Skin of body (tissue), 2 donors: ENCODE results near the gene ZNF860. TPM values are rescaled to one million over a fixed set of nuclear protein-coding genes. Genes with fewer than 3 reads are reported as not detected.

Experiments
- DNase-seq: peaks from one replicate; lab custom pipeline; 2025; lab: John Stamatoyannopoulos, UW
- total RNA-seq: library from RNA; depleted of rRNA; stranded (reverse); fragments of >200 nt; gene quantifications from one replicate; pipeline ENCODE4 v1.2.3, GENCODE V29; 2014

The ZNF860 gene
- total RNA-seq: 0.89 TPM

DNA sequence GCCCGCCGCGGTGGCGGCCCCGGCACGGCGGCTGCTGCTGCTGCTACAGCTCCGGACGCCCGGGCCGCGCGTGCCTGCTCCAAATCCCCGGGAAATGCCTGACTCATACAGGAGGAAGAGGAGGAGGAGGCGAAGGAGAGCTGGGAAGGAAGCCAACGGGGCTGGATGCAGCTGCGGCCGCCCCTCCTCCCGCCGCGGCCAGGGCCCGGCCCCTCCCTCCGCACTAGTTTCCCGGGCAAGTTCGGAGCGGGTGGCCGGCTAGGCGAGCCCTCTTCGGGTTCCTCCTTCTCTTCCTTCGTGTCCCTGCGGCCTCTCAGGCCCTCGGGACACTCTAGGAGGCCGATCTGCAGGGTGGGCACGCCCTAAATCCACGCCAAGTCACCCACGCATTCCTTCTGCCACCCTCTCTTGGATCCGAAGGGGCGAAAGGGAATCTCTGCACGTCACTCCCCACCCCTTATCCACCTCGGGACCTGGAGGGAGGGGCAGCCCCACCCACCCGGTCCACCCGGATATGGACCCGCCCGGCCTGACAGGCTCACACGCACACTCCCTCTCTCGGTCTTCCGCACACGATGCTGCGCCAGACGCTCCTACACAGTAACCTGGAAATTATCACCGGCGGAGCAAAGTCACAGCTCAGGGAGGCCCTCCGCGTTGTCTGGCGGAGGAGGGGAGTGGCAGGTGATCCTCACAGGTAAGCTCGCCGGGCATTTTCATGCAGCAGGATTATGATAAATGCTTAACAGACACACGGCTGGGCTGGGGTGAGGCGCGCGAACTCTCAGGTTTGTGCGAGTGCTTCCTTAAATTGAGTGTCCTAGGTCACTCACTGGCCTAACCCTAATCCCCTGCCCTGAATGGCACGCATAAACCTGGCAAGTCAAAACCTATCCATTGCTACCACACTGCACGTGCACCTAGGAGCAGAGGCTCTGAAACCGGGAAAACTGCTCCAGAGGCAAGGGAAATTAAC, at the start of gene ZNF860, which contains the start of gene OSBPL10:
ZNF860 (plus strand) TSS at position 545 of the 976 bp plus-strand sequence. CDS start 7,330 bp downstream, outside the sequence.
OSBPL10 (minus strand) TSS at position 57 of the 976 bp plus-strand sequence. CDS start 83 bp downstream, outside the sequence.
- DNase-seq: peak; percentile 75

DNA sequence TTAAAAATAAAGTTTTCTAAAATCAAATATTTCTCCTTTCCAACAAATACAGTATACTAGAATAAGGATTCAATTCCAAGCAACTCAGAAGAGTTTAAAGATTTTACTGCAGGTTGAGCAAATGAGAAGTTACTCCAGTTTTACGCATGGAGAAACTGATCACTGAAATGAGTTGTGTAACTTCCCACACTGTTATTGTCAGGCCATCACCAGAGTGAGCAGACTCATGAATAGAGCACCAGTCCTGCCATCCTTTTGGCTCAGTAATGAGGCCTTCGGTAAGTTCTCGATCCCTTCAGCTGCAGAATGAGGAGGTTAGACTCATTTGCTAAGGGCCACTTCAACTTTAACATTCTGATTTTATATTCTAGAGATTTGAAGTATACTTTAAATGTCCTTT, 48.6 kb upstream of the ZNF860 start:
- no peak for DNase-seq

DNA sequence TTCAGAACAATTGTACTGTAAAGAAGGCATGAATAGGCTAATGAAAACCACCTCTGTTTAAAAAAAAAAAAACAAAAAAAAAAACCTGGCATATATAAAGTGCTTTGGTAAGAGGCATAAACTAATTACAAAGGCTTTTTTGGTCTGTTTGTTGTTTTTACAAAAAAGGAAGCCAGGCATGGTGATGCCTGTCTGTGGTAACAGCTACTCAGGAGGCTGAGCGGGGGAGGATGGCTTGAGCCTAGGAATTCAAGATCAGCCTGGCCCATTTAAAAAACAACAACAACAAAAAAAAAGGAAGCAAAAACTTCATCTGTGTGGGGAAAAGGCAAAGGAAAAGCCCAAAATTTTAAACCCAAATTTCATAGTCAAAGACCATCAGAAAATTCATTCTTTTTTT, 47.5 kb upstream of the ZNF860 start:
- DNase-seq: no peak

DNA sequence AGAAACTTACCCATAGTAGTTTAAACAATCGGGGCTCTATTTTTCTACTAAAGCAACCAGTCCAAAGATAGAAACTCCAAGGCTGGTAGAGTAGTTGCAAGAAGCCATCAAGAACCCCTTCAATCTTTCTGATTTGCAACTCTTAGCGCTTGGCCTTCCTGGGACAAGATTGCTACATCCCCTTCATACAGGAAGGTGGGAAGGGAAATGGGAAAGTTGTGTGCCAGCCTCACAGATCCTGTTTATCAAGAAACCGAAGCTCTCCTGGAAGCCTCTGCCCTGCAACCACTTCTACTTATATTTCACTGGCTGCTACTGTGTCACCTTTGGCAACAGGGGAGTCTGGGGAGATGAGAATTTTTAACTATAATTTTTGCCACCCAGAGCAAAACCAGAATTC, 46.7 kb upstream of the ZNF860 start:
- no peak for DNase-seq

DNA sequence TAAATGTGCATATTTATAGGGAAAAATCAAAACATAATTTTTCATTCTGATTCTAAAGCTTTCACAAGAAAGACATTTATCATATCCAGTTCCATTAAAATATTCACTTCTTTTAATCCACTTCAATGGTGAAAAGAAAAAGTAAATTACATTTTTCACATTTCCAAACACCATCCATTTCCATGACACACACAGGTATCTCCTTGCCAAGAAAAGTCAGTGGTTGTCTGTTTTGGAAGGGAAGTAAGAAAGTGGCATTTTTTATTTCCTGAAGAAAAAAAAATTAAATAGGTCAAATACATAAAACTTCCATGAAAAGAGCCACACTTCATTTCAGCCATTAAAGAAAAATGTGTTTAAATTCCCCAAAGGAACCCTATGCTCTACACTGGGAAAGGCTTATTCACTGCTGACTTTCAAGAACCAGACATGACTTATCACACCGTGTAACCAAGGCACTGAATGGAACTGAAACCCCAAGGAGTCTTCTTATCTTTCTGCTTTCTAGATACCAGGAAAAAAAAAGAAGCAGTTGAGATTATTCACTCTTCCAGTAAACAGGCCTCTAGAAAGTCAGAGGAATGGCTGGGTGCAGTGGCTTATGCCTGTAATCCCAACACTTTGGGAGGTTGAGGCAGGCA, 45.0 kb upstream of the ZNF860 start:
- no peak for DNase-seq

DNA sequence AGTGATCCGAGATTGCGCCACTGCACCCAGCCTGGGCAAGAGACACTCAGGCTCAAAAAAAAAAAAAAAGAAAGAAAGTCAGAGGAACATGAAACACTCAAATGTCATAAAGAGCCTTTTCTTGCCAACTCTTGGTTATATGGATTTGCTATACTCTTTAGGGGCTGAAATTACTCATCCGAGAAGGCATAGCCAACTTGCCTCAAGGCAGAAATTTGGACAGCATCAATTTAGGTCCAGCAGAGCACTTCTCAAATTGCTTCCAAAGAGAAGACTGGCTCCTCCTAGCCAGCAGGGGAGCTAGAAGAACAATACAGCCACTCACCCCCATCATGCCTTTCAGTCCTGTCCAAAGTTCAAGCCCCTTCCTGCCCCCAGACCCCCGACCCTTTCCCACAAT, 44.3 kb upstream of the ZNF860 start:
- DNase-seq: no peak

DNA sequence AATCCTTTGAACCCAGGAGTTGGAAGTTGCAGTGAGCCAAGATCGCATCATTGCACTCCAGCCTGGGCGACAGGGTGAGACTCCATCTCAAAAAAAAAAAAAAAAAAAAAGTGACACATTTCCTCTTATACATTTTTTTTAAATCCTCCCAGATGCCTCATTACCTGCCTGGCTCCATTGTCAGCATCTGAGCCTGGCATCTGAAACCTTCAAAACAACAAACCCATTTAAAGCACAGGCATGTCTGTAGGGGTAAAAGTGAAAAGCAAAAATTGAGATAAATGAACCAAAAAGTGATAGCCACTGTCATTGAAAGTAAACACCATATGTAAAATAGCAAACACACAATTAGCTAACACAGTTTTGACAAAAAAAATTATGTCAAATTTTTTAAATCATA, 39.1 kb upstream of the ZNF860 start:
- DNase-seq: no peak

DNA sequence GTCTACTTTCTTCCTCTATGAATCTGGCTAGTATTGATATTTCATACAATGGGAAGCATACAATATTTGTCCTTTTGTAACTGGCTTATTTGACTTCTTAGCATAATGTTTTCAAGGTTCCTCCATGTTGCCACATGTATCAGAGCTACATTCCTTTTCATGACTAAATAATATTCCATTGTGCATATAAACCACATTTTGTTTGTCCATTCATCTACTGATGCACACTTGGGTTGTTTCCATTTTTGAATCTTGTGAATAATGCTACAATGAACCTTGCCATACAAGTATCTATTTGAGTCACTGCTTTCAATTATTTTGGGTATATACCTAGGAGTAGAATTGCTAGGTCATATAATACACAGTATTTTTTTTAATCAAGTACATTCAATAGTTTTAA, 38.5 kb upstream of the ZNF860 start:
- no peak for DNase-seq

DNA sequence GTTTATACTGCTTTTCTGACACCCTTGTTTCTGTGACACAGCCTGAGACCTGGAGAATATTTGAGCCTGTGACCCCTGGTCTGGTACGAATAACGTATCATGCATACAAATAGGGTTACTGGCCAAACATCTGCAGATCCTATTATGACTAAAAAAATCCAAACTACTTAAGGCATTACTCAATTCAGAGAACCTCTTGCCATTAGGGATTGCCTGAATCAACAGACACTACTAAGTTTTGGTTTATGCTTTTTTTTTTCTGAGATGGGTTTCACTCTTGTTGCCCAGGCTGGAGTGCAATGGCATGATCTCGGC, 35.9 kb upstream of the ZNF860 start:
- DNase-seq: peak; percentile 63

DNA sequence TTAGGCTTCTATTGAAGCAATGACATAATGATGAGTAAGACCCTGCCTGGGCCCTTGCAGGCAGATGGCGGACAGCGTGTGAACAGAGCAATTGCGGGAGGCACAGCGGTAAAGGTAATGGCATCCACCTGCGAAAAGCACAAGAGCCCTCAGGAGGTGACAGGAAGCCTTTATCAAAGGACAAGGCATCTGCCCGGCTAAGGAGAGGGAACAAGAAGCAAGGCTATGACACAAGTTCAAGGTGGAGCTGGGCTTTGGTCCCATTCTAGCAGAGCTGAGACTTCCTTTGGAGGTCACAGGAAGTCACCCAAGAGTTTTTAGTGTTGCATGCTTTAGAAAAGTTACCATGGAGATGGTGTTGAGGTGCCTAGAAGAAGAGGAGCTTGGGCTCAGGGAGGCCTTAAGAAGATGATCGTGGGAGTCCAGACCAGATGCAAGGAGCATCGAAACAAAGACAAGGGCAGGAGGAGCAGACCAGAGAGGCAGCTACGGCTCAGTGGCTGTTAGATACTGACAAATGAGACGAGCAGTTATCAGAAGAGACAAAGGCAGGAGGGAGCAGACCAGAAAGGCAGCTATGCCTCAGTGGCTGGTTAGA, 35.0 kb upstream of the ZNF860 start:
- no peak for DNase-seq

DNA sequence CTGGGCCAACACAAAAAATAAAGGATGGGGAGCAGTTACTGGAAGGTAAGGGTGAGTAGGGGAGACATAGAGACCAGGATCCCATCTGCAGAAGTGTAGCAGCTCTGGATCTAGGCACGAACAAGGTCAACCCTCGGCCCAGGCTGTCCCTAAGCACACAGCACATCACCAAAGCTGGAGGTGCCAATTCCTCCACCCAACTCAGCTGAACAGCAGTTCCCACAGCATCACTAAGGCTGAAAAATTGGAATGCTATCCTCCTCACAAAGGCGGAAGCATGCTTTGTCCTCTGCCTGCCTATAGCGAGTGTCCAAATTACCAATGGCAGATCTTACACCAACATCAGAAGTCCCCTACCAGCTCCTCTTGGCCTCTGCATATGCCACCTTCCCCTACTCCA, 34.4 kb upstream of the ZNF860 start:
- no peak for DNase-seq

DNA sequence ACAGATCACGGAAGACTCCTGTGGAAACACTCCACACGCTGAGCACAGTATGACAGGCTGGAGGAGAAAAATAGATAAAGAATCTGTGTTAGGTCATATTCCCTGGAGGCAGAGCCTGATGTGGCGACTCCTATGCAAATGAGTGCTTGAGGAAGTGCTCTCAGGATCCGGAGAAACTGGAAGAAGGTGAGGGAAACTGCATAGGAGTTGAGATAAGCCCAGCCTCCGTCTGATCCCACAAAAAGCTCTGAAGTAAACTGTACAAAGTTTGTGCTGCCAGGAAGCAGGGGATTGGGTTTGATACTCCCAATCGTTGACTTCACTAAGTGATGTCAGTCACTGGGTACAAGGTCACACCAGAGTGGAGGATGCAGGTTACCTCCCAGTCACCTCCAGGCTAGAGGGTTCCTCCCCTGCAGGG, 33.9 kb upstream of the ZNF860 start:
- no peak for DNase-seq

DNA sequence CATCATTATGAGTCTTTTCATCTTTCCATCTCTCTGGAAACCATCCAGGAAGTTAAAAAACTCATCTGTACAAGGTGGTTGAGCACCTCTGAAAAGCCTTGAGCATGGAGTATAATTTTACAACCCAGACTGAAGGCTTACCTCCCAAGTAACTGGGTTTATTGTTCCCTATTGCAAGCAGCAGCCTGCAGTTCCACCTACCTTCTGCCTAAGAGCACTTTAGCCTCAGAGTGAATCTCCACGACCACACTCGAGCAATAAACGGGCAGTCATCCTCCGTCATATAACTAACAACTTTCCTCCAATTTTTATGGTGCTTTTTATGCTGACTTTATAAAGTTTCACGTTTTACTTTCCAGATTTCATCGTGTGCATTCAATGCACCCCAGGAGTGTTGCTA, 33.3 kb upstream of the ZNF860 start:
- no peak for DNase-seq

DNA sequence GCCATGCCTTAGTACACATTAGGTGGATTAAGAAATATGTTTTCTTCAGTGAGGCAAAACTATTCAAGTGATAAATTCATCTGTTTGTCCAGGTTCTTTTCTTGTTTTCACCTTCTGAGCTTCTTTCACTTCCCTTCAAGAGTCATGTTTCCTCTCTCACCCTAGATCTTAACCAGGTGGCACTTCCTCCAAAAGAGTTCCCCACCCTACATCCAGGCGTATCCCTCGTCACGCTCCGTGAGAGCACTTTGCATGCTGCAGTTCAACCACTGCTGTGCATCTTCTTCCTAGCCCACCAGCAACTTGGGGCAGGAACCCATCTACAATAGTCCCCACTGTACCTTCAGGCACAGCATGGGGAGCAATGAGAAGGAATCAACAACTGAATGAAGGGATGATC, 29.3 kb upstream of the ZNF860 start:
- no peak for DNase-seq

DNA sequence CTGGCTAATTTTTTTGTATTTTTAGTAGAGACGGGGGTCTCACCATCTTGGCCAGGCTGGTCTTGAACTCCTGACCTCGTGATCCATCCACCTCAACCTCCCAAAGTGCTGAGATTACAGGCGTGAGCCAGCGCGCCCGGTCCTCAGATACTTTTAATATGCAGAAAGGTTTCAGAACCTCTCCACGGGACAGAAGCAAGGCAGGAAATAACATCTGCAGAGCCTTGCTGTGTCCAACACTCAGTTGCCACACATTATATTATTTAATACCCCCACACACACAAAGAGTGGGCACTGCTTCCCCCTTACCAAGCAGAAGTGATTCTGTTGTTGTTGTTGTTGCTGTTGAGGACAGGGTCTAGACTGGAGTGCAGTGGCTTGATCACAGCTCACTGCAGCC, 28.5 kb upstream of the ZNF860 start:
- DNase-seq: no peak

DNA sequence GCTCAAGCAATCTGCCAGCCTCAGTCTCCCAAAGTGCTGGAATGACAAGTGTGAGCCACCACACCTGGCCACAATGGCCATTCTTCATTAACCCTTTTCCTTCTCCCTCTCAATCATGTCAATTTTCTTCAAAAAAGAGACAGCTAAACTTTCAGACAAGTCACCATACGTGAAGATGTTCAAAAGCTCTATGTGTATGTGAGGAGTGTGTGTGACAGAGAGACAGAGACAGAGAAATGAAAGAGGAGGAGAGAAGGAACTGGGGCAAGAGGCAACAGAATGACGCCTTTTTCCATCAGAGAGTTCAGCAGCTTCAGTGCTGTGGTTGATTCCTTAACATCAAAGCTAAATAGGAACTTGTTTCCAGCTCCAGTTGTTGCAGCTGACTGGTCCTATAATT, 27.9 kb upstream of the ZNF860 start:
- no peak for DNase-seq

DNA sequence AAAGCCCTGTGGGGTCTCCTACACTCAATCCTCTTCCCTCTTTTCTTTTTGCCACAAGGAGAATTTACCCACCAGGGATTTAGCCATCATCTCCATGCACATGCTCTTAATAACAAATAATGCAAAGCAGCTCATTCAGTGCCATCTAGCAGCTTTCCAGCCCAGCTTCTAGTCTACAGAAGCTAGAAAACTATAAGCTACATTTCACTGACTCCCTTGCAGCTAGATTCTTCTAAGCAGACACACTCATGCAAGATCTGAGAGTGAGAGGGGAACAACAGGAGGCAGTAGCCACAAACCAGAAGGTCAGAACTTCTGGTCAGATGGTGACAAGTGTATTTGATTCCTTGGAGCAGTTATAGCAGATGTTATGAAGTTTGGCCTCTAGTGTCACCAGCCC, 26.0 kb upstream of the ZNF860 start:
- no peak for DNase-seq

DNA sequence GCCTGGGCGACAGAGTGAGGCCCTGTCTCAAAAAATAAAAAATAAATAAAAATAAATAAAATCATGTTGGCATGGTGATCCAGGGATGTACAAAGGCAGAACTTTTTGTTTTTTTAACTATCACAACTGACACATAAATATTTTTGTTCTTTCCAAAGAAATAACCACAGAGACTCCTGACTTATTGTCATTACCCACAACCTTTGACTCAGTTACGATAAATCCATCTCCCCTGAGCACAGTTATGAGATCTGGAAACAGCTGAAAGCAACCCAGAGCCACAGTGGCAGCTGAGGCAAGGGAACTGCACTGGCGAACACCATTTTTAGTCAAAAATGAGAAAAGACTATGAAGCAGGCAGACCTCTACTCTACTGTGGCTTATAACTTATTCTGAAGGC, 24.4 kb upstream of the ZNF860 start:
- DNase-seq: no peak

DNA sequence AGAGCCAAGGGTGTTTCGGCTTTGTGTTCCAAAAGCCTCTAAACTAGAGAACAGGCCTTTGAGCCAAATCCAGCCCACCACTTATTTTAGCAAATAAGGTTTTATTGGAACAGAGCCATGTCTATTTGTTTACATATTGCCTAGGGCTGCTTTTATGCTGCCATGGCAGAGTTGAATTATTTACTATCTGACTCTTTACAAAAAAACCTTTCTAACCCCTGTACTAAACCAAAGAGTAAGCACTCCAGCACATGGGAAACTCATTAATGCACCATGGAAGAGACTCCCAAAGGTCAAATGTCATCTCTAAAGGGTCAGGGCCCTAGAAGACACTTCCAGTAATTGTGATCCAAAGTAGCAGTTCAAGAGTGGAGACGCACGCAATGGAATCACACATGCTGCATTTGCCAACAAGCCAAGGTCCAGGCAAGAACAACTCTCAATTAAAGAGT, 22.8 kb upstream of the ZNF860 start:
- DNase-seq: peak; percentile 87

DNA sequence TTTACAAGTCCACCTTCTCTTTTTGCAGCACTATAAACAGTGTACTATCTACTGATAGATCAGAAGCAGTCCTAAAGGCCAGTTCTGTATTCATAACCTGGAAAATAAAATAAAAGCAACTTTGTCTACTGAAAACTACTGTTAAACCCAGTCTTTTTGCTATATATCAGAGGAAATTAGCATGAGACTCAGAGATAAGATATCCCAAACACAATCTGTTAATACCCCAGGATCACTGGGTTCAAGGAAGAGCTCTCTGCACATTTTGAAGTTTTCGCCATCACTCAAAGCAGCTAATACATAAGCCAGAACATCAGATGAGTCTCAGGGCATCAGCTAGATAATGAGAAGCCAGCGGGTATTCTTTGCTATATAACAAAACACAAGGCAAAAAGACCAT, 22.3 kb upstream of the ZNF860 start:
- DNase-seq: no peak

DNA sequence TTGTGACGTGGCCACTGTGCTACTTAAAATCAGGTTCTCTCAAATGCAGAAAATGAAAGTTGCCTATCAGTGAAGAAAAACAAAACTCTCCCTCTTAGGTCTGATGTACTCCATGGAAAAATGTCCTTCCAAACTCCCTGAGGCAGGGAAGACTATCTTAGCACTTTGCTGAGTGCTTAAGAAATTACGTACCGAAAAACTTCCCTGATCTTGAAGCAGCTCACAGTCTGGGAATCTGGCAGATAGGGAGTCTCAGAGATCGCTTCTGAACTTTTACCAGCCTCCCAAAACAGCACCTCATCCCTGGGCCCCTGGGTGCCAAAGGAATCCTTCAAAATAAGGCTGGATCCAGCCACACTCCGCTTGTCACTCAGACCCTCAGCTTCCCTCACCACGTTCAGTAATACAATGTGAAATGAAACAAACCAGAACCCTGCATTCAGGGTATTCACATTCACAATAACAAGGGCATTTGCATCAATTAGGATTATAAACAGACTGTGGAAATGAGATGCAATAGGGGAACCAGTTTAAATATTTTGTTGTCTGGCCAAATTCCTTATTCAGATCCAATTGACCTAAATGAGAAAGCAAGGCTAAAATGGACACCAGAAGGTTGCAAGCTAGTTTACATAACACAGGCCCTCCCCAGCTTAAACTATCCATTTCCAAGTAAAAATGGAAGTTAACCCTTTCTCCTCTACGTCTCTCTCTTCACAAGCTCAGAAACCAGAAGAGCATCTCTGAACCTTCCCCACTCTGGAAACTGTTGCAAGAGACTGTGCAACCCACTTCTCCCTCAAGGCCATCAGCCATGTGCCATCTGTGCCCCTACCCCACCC, 21.4 kb upstream of the ZNF860 start:
- DNase-seq: no peak
